Panc1 (cell line): ENCODE results near the gene PAPSS2. TPM values are rescaled to one million over a fixed set of nuclear protein-coding genes. Genes with fewer than 3 reads are reported as not detected.

ENCODE experiments used
- ATAC-seq: fragments of 200-7000 bp; cut with Tn5 transposase; 2 replicates; pipeline ENCODE4 v1.9.1; 2020; ENCODE audit warnings: mild to moderate bottlenecking, moderate library complexity
- BruUV-seq: library from RNA; stranded (reverse); fragments of 400-500 nt; replicated peaks from 2 replicates; lab custom pipeline; 2021; lab: Mats Ljungman, UMichigan
- CTCF ChIA-PET: fragments of 300-600 bp; sonication (Branson Sonifier 250); formaldehyde crosslinking; loops from one replicate; lab custom pipeline; 2022; ENCODE audit warnings: antibody characterized with exemption; lab: Charles Lee
- POLR2A ChIA-PET: fragments of 300-600 bp; sonication (Branson Sonifier 250); formaldehyde crosslinking; loops from one replicate; lab custom pipeline; 2022; ENCODE audit warnings: antibody characterized with exemption; lab: Charles Lee
- DNase-seq: peaks from one replicate; pipeline ENCODE4 v3.0.0-alpha.2; 2010; ENCODE audit warnings: low read depth, low spot score
- H3K27ac ChIP-seq: 2 replicates; pipeline ENCODE4 v1.5.1; 2011; ENCODE audit warnings: mild to moderate bottlenecking, low read length, inconsistent platforms
- H3K27me3 ChIP-seq: fragments of 200-500 bp; sonication (Bioruptor generic); 2 replicates; pipeline ENCODE4 v1.6.0; 2014; ENCODE audit warnings: low read length, inconsistent platforms; ENCODE audit not compliant: control insufficient read depth, insufficient read depth
- H3K36me3 ChIP-seq: fragments of 200-500 bp; sonication (Bioruptor generic); 2 replicates; pipeline ENCODE4 v1.5.1; 2014; ENCODE audit warnings: inconsistent platforms, mild to moderate bottlenecking, low read length, moderate library complexity; ENCODE audit not compliant: control insufficient read depth, insufficient read depth
- H3K4me1 ChIP-seq: 2 replicates; pipeline ENCODE4 v1.5.1; 2011; ENCODE audit warnings: inconsistent platforms, mild to moderate bottlenecking, low read length, moderate library complexity; ENCODE audit not compliant: control insufficient read depth, insufficient read depth
- H3K4me3 ChIP-seq, 2 experiments: 2 replicates each; pipeline ENCODE4 v1.5.1; 2011 to 2012; ENCODE audit warnings: low read depth in 2 of 2, low read length in 2 of 2, mild to moderate bottlenecking in 2 of 2, inconsistent platforms in 1 of 2, moderate library complexity in 1 of 2
- H3K9me3 ChIP-seq: fragments of 200-500 bp; sonication (Bioruptor generic); 2 replicates; pipeline ENCODE4 v1.5.1; 2014; ENCODE audit warnings: low read depth, mild to moderate bottlenecking, inconsistent platforms, low read length, moderate library complexity; ENCODE audit not compliant: control insufficient read depth, insufficient read depth
- CTCF ChIP-seq: fragments of 450-650 bp; IDR thresholded peaks from 2 replicates; pipeline ENCODE4 v1.5.1; 2017; ENCODE audit warnings: mild to moderate bottlenecking
- POLR2AphosphoS5 ChIP-seq: IDR thresholded peaks from 2 replicates; pipeline ENCODE4 v1.6.1; 2012; ENCODE audit warnings: mild to moderate bottlenecking, low read depth, low read length, moderate library complexity
- REST ChIP-seq, 2 experiments: IDR thresholded peaks; 2 replicates each; pipeline ENCODE4 v1.6.1; 2011 to 2012; ENCODE audit warnings: low read depth in 2 of 2, control low read depth in 1 of 2, low read length in 1 of 2, mild to moderate bottlenecking in 1 of 2, moderate library complexity in 1 of 2; ENCODE audit not compliant: insufficient read depth in 1 of 2
- SIN3A ChIP-seq: IDR thresholded peaks from 2 replicates; pipeline ENCODE4 v1.6.1; 2012; ENCODE audit warnings: low read depth, mild to moderate bottlenecking, low read length, moderate library complexity, borderline replicate concordance; ENCODE audit not compliant: insufficient read depth
- TCF7L2 ChIP-seq: IDR thresholded peaks from 2 replicates; pipeline ENCODE4 v1.6.1; 2011; ENCODE audit warnings: mild to moderate bottlenecking, low read depth, low read length, inconsistent platforms
- in situ Hi-C: cut with HindIII; loops from 2 replicates; pipeline ENCODE4 v1.10.0; 2016; ENCODE audit warnings: low sequenced_read_pairs, low pct_unique_long_range_greater_than_20kb
- intact Hi-C: fragments of 100-400 bp; cut with micrococcal nuclease; formaldehyde crosslinking; loops from one replicate; pipeline ENCODE4 v1.10.0; 2022; ENCODE audit not compliant: unreplicated experiment
- total RNA-seq: library from RNA; stranded (reverse); gene quantifications from one replicate; pipeline ENCODE4 v1.2.1, GENCODE V29; 2021; ENCODE audit not compliant: unreplicated experiment

Gene PAPSS2
- total RNA-seq, 1 experiment from 2014 or later, result 17.1 TPM

GRCh38 chr10:87630171-87630570, 29.5 kb upstream of the PAPSS2 start:
- DNase-seq (no peak), ATAC-seq (no peak)
- BruUV-seq, result no TSS peak
- H3K9me3 ChIP-seq, result no peaks in the 10 kb centered on the region
- H3K27me3 ChIP-seq, result no peaks in the 10 kb centered on the region; the same call in 1 of the 2 replicates
- TF ChIP-seq TCF7L2, result no peak
- no peak for TF ChIP-seq SIN3A
- TF ChIP-seq REST (IDR thresholded peaks at IDR 0.05; ENCODE audit: insufficient read depth in 1 of 2, low read depth in 2 of 2, low read length in 1 of 2), result no peak
- TF ChIP-seq POLR2AphosphoS5, result no peak
- TF ChIP-seq CTCF, result no peak
- H3K36me3 ChIP-seq, result no peaks in the 10 kb centered on the region
- intact Hi-C loops (no loop called here), in situ Hi-C loops (no loop called here)
- ChIA-PET POLR2A (no interaction called here), CTCF (no interaction called here)
- no peak overlapping the region for H3K4me3 ChIP-seq
- H3K27ac ChIP-seq, result no peak overlapping the region
- H3K4me1 ChIP-seq, result no peaks in the 10 kb centered on the region

DNA sequence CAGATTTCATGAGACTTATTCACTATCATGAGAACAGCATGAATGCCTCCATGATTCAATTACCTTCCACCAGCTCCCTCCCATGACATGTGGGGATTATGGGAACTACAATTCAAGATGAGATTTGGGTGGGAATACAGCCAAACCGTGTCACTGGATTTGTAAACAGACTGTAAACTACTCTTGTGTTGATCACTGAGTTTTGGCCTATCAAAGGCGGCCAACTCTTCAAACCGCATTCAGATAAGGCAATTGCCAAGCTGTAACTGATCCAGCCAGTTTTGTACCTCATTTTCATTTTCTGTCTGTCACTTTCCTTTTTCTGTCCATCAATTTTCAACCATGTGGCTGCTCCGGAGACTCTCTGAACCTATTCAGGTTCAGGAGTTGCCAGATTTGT, 27.2 kb upstream of the PAPSS2 start:
- Histone ChIP-seq H3K9me3 (no peaks in the 10 kb centered on the region), H3K36me3 (no peaks in the 10 kb centered on the region), H3K27me3 (no peaks in the 10 kb centered on the region; the same call in 1 of the 2 replicates), H3K4me1 (peaks cover 5% of the 10 kb centered on the region; the same call in 1 of the 2 replicates), H3K27ac (no peak overlapping the region), H3K4me3 (no peak overlapping the region)
- no TSS peak for BruUV-seq
- in situ Hi-C loops (no loop called here), intact Hi-C loops (no loop called here)
- TF ChIP-seq REST (IDR thresholded peaks at IDR 0.05; ENCODE audit: insufficient read depth in 1 of 2, low read depth in 2 of 2, low read length in 1 of 2) (no peak), TCF7L2 (no peak), POLR2AphosphoS5 (no peak), CTCF (no peak), SIN3A (no peak)
- DNase-seq (no peak), ATAC-seq (no peak)
- POLR2A ChIA-PET, result no interaction called here
- CTCF ChIA-PET, result no interaction called here
